Osteocyte (in vitro differentiated cells): Measurements from ENCODE around the gene ISY1. TPM values are rescaled to one million over a fixed set of nuclear protein-coding genes. Genes with fewer than 3 reads are reported as not detected.
"Not testable (repeated sequence)": the region's sequence is repeated elsewhere in the genome, so short reads cannot be mapped to it uniquely, and the experiment has no call there.

Source experiments
- DNase-seq: peaks from one replicate; pipeline ENCODE4 v3.0.0; 2021; ENCODE audit warnings: mixed read lengths; ENCODE audit not compliant: unreplicated experiment; ENCODE audit errors: extremely low spot score
- H3K27ac Mint-ChIP-seq: one replicate; pipeline ENCODE4 v1.8.0; 2021; ENCODE audit warnings: mild to moderate bottlenecking, mixed read lengths; ENCODE audit not compliant: unreplicated experiment
- H3K27me3 Mint-ChIP-seq: one replicate; pipeline ENCODE4 v1.8.0; 2021; ENCODE audit warnings: mixed read lengths; ENCODE audit not compliant: unreplicated experiment
- H3K36me3 Mint-ChIP-seq: one replicate; pipeline ENCODE4 v1.8.0; 2021; ENCODE audit warnings: mixed read lengths; ENCODE audit not compliant: unreplicated experiment
- H3K4me1 Mint-ChIP-seq: one replicate; pipeline ENCODE4 v1.8.0; 2021; ENCODE audit warnings: mixed read lengths; ENCODE audit not compliant: unreplicated experiment
- H3K4me3 Mint-ChIP-seq: one replicate; pipeline ENCODE4 v1.8.0; 2021; ENCODE audit warnings: mild to moderate bottlenecking, moderate library complexity, mixed read lengths; ENCODE audit not compliant: unreplicated experiment
- H3K9me3 Mint-ChIP-seq: one replicate; pipeline ENCODE4 v1.8.0; 2021; ENCODE audit warnings: mixed read lengths; ENCODE audit not compliant: unreplicated experiment
- CTCF ChIP-seq: fragments of 200-600 bp; sonication (generic); IDR thresholded peaks from 2 replicates; pipeline ENCODE4 v1.5.0; 2021; ENCODE audit warnings: antibody characterized with exemption, mild to moderate bottlenecking, moderate library complexity
- total RNA-seq: library from RNA; stranded (reverse); gene quantifications from 2 replicates; pipeline ENCODE4 v1.2.1, GENCODE V29; 2021

Gene ISY1
- total RNA-seq, 1 donor from 2014 or later = 42.6 TPM

- no peak overlapping the region for H3K4me3 Mint-ChIP-seq
- H3K9me3 Mint-ChIP-seq = no peaks in the 10 kb centered on the region
- no peaks in the 10 kb centered on the region for H3K27me3 Mint-ChIP-seq
- H3K4me1 Mint-ChIP-seq = peaks cover 9% of the 10 kb centered on the region
- H3K27ac Mint-ChIP-seq = no peak overlapping the region
- TF ChIP-seq CTCF = no peak
- H3K36me3 Mint-ChIP-seq = peaks cover 9% of the 10 kb centered on the region
- DNase-seq = no peak
These were observed 48.4 kb downstream of the ISY1 start for GRCh38 chr3:129112308-129113052.

DNA sequence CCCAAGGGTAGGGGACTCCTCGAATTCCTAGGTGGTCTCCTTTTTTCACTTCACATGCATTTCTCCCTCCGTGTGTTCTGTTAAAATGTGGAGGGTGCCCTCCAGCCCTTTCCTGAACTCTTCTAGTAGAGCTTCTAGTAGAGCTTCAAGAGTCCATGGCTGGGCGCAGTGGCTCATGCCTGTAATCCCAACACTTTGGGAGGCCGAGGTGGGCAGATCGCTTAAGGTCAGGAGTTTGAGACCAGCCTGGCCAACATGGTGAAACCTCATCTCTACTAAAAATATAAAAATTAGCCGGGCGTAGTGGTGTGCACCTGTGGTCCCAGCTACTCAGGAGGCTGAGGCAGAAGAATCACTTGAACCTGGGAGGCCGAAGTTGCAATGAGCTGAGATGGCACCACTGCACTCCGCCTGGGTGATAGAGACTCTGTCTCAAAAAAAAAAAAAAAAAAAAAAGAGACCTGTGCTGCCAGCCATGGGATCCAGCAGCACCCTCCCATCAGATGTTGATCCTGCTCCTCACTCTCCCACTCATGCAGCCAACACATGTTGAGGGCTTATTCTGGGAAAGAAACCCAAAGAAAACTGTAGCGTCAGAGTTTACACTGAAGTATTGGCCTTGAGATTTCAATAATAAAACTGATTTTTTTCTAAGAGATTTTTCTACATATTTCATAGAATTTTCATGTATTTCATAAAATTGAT is 49.6 kb downstream of the ISY1 start:
- DNase-seq, H3K4me3 Mint-ChIP-seq, H3K36me3 Mint-ChIP-seq, H3K9me3 Mint-ChIP-seq, H3K27ac Mint-ChIP-seq, H3K4me1 Mint-ChIP-seq, H3K27me3 Mint-ChIP-seq: not testable (repeated sequence)

GRCh38 chr3:129107793-129108192 is 53.1 kb downstream of the ISY1 start:
- Mint-ChIP-seq H3K9me3 (no peaks in the 10 kb centered on the region), H3K4me3 (no peak overlapping the region), H3K4me1 (no peaks in the 10 kb centered on the region), H3K36me3 (peaks cover 6% of the 10 kb centered on the region), H3K27ac (no peak overlapping the region), H3K27me3 (no peaks in the 10 kb centered on the region)
- no peak for DNase-seq
- no peak for TF ChIP-seq CTCF

DNA sequence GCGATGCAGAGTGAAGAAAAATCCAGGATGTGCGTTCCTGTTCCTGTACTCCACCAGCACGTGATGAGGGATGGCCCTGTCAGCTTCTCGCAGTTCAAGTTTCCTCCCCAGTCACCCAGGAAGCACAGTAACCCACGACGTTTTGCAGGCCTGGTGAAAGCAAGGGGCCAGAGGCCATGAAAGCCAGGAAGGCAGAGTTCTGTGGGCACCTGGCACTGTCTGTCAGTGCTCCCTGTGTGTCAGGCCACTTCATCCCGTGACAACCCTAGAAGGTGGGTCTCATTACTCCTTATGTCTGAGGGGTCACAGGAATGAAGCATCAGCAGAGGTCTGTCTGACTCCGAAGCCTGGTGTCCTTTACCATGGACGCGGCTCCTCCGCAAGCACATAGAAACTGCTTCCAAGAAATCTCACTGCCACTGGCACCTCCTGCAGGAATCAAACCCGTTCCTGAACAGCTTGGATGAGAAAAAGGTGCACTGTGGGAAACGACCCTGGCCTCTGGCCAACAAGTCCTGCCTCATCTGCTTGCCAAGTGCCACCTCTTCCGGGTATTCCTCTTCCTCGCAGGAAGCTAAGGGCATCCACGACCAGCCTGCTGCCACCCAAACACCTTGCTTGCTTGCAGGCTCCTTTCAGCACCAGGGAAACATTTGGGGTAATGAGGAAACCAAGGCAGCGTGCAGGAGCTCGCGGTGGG is 53.8 kb downstream of the ISY1 start:
- Mint-ChIP-seq H3K9me3 (no peaks in the 10 kb centered on the region), H3K36me3 (peaks cover 6% of the 10 kb centered on the region), H3K4me1 (no peaks in the 10 kb centered on the region), H3K27me3 (no peaks in the 10 kb centered on the region), H3K27ac (no peak overlapping the region), H3K4me3 (no peak overlapping the region)
- no peak for DNase-seq
- TF ChIP-seq CTCF = no peak

GRCh38 chr3:129106320-129106719 is 54.5 kb downstream of the ISY1 start:
- no peak overlapping the region for H3K4me3 Mint-ChIP-seq
- no peak overlapping the region for H3K27ac Mint-ChIP-seq
- no peaks in the 10 kb centered on the region for H3K9me3 Mint-ChIP-seq
- DNase-seq = no peak
- no peaks in the 10 kb centered on the region for H3K27me3 Mint-ChIP-seq
- no peaks in the 10 kb centered on the region for H3K4me1 Mint-ChIP-seq
- TF ChIP-seq CTCF = no peak
- peaks cover 8% of the 10 kb centered on the region for H3K36me3 Mint-ChIP-seq
